Omental fat pad (tissue), 4 donors: ENCODE measurements around the gene BHLHE40. TPM values are rescaled to one million over a fixed set of nuclear protein-coding genes. Genes with fewer than 3 reads are reported as not detected.

Experiments used
- ATAC-seq: fragments of 150-250 bp; one replicate; pipeline ENCODE4 v1.9.1; 2016; ENCODE audit warnings: mild to moderate bottlenecking, moderate library complexity; ENCODE audit not compliant: low FRiP score
- DNase-seq: peaks from one replicate; pipeline ENCODE4 v3.0.0-alpha.2; 2019; ENCODE audit warnings: low spot score
- total RNA-seq, 4 donors: library from RNA; depleted of rRNA; stranded (reverse); fragments of >200 nt; gene quantifications; one replicate each; pipeline ENCODE4 v1.1.0, GENCODE V29; 2016
- TF ChIP-seq, protein P1 (sequence below), 3 donors: fragments of 450-650 bp; IDR thresholded peaks; one replicate each; pipeline ENCODE4 v1.5.1; 2016 to 2017; ENCODE audit warnings: antibody characterized with exemption in 3 of 3, mild to moderate bottlenecking in 3 of 3, moderate library complexity in 2 of 3

Gene BHLHE40
- total RNA-seq, 4 donors from 2014 or later = 16.3 to 101 (median 59.1) TPM

DNA sequence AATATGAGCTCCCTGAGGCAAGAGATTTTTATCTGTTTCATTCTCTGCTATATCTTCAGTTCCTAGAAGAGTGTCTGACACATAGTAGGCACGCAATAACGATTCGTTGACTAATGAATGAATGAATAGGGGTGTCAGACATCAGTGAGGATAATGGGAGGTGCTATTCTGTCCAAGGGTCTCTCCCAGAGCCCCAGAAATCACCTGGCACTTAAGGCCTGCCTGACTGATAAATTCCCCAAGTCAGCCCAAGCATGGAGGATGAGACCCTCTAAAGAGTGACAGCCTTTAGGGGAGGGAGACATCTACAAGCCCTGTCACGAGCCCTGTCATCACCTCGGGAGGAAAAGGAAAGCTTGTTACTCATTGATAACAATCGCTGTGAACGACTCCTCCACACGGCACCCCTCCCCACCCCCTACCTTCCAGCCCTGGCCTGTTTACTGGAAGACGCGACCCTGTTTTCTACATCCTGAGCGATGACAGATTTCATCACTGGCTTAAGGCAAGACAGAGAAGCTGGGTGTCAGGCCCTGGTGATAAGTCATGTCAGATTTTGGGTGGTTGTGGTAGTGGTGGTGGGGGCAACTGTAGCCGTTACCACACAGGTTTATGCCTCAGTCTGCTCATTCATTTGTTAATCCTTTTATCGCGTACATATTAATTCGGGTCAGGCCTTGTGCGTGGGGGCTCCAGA, 23.1 kb downstream of the BHLHE40 start:
- ATAC-seq (no peak), DNase-seq (no peak)
- TF ChIP-seq, protein P1, sequence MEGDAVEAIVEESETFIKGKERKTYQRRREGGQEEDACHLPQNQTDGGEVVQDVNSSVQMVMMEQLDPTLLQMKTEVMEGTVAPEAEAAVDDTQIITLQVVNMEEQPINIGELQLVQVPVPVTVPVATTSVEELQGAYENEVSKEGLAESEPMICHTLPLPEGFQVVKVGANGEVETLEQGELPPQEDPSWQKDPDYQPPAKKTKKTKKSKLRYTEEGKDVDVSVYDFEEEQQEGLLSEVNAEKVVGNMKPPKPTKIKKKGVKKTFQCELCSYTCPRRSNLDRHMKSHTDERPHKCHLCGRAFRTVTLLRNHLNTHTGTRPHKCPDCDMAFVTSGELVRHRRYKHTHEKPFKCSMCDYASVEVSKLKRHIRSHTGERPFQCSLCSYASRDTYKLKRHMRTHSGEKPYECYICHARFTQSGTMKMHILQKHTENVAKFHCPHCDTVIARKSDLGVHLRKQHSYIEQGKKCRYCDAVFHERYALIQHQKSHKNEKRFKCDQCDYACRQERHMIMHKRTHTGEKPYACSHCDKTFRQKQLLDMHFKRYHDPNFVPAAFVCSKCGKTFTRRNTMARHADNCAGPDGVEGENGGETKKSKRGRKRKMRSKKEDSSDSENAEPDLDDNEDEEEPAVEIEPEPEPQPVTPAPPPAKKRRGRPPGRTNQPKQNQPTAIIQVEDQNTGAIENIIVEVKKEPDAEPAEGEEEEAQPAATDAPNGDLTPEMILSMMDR (IDR thresholded peaks at IDR 0.05) = no peak

DNA sequence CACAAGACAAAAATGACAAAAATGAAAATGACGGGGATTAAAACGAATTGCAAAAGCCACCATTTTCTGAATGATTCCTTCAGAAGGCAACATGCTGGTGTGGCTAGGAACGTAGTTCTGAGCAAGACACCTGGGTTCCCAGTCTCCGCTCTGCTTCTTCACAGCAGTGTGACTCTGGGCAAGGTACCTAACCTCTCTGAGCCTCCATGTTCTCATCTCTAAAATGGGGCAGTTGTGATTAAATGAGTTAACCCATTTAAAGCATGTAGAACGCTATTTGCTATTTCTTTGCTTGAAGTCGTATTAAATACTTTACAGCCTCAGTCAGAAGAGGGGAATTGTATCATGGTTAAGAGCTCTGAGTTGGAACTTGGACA, 23.6 kb downstream of the BHLHE40 start:
- TF ChIP-seq, protein P1 (IDR thresholded peaks at IDR 0.05) = no peak
- DNase-seq (no peak), ATAC-seq (no peak)

GRCh38 chr3:5004319-5005152, 25.3 kb downstream of the BHLHE40 start:
- TF ChIP-seq, protein P1 (IDR thresholded peaks at IDR 0.05) = no peak
- ATAC-seq (no peak), DNase-seq (no peak)

DNA sequence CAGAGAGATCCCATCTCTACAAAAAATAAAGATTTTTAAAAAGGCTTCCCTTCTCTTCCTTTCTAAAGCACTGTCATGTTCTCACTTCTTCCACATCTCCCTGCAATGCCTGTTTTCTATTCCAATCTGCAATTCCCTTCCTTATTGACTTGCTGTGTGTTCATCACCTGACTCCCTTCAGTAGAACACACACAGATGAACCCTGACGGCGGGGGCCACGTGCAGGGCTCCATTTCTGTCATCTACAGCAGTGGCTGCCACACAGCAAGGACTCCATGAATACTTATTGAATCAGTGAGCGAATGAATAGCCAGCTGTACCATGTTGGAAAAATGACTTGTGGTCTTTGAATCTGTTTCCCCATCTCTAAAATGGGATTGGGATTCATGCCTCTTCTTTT, 26.1 kb downstream of the BHLHE40 start:
- TF ChIP-seq, protein P1 (IDR thresholded peaks at IDR 0.05) = no peak
- DNase-seq (no peak), ATAC-seq (no peak)

DNA sequence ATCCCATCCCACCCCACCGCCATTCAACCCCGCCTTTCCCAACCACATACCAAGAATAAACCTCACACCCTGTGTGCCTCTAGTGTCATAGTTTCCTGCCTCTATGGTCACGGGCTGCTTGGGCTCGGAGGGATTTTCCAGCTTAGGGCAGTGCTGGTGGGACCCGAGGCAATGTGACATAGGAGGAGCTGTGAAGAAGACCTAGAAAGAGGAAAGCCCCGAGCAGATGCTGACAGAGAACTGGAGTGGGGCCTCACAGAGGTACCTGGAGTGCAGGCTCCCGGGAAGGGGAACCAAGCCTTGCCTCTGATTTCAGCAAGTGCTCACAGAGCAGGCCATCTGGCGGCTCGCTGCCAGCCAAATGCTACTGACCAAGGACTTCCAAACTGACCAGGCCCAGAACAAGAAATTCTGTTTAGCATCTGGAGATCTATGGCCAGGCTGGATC, 27.5 kb downstream of the BHLHE40 start:
- DNase-seq = no peak
- ATAC-seq = peak; percentile 31
- TF ChIP-seq, protein P1 (IDR thresholded peaks at IDR 0.05) = no peak

GRCh38 chr3:5007873-5008272, 28.6 kb downstream of the BHLHE40 start:
- TF ChIP-seq, protein P1 (IDR thresholded peaks at IDR 0.05) = no peak
- ATAC-seq (no peak), DNase-seq (no peak)
